HEK293 (cell line): ENCODE measurements around the gene NHLRC2.
"Not testable (repeated sequence)": the region's sequence is repeated elsewhere in the genome, so short reads cannot be mapped to it uniquely, and the experiment has no call there.

ENCODE experiments used
- CTCF ChIA-PET: fragments of 350-600 bp; formaldehyde crosslinking; extraction: SDS; loops from one replicate; lab custom pipeline; 2021; ENCODE audit warnings: antibody characterized with exemption; lab: Yijun Ruan, JAX
- POLR2A ChIA-PET: fragments of 300-600 bp; formaldehyde crosslinking; extraction: SDS; loops from one replicate; lab custom pipeline; 2020; ENCODE audit warnings: antibody characterized with exemption, inconsistent platforms; lab: Yijun Ruan, JAX
- H3K27ac ChIP-seq: fragments of 200-500 bp; sonication (Bioruptor generic); 2 replicates; pipeline ENCODE4 v1.5.1; 2014; ENCODE audit warnings: low read depth, low read length, control low read depth, inconsistent platforms; ENCODE audit errors: extremely low read depth
- H3K36me3 ChIP-seq, 2 experiments: fragments of 200-500 bp in 1 of 2; sonication (Bioruptor generic) in 1 of 2; 1 replicate in 1 of 2; 2 replicates in 1 of 2; pipeline ENCODE4 v1.5.1; 2014 to 2017; ENCODE audit warnings: inconsistent platforms in 2 of 2, low read length in 2 of 2; ENCODE audit not compliant: control insufficient read depth in 2 of 2, insufficient read depth in 1 of 2
- H3K4me1 ChIP-seq: fragments of 200-500 bp; sonication (Bioruptor generic); 2 replicates; pipeline ENCODE4 v1.5.1; 2014; ENCODE audit warnings: mild to moderate bottlenecking, low read length, inconsistent platforms; ENCODE audit not compliant: control insufficient read depth, insufficient read depth
- H3K4me3 ChIP-seq: 2 replicates; pipeline ENCODE4 v1.5.1; 2011; ENCODE audit warnings: low read depth, mild to moderate bottlenecking, control low read depth, low read length, moderate library complexity
- H3K9me3 ChIP-seq: fragments of 200-500 bp; sonication (Bioruptor generic); 2 replicates; pipeline ENCODE4 v1.5.1; 2014; ENCODE audit warnings: low read depth, low read length, inconsistent platforms; ENCODE audit not compliant: control insufficient read depth, insufficient read depth
- BCL11B ChIP-seq: fragments of 450-650 bp; formaldehyde crosslinking; IDR thresholded peaks from 2 replicates; pipeline ENCODE4 v1.5.1; 2016; ENCODE audit warnings: low read depth, missing biosample characterization, missing genetic modification characterization
- SCRT1 ChIP-seq: fragments of 450-650 bp; formaldehyde crosslinking; IDR thresholded peaks from 2 replicates; pipeline ENCODE4 v1.5.1; 2016; ENCODE audit warnings: missing biosample characterization, missing genetic modification characterization, borderline replicate concordance
- TRIM28 ChIP-seq: IDR thresholded peaks from 2 replicates; pipeline ENCODE4 v1.6.1; 2011; ENCODE audit warnings: low read length, control low read depth, borderline replicate concordance
- ZBTB1 ChIP-seq: fragments of 450-650 bp; formaldehyde crosslinking; IDR thresholded peaks from 2 replicates; pipeline ENCODE4 v1.5.1; 2016; ENCODE audit warnings: missing biosample characterization, missing genetic modification characterization
- ZBTB20 ChIP-seq: fragments of 450-650 bp; formaldehyde crosslinking; IDR thresholded peaks from 2 replicates; pipeline ENCODE4 v1.5.1; 2016; ENCODE audit warnings: missing biosample characterization, missing genetic modification characterization
- ZBTB8A ChIP-seq: fragments of 450-650 bp; formaldehyde crosslinking; IDR thresholded peaks from 2 replicates; pipeline ENCODE4 v1.5.1; 2016; ENCODE audit warnings: missing biosample characterization, missing genetic modification characterization
- ZFP37 ChIP-seq: fragments of 450-650 bp; formaldehyde crosslinking; IDR thresholded peaks from 2 replicates; pipeline ENCODE4 v1.5.1; 2016; ENCODE audit warnings: missing biosample characterization, missing genetic modification characterization
- ZNF174 ChIP-seq: fragments of 450-650 bp; formaldehyde crosslinking; IDR thresholded peaks from 2 replicates; pipeline ENCODE4 v1.5.0; 2017; ENCODE audit warnings: missing biosample characterization, mild to moderate bottlenecking, missing genetic modification characterization
- ZNF19 ChIP-seq: fragments of 450-650 bp; formaldehyde crosslinking; IDR thresholded peaks from 2 replicates; pipeline ENCODE4; 2016; ENCODE audit warnings: missing biosample characterization, missing genetic modification characterization, low read depth
- ZNF211 ChIP-seq: fragments of 450-650 bp; formaldehyde crosslinking; IDR thresholded peaks from 2 replicates; pipeline ENCODE4 v1.5.1; 2016; ENCODE audit warnings: low read depth, missing biosample characterization, missing genetic modification characterization
- ZNF426 ChIP-seq: fragments of 450-650 bp; formaldehyde crosslinking; IDR thresholded peaks from 2 replicates; pipeline ENCODE4 v1.5.1; 2017; ENCODE audit warnings: missing biosample characterization, missing genetic modification characterization, mild to moderate bottlenecking, inconsistent platforms, moderate library complexity
- ZNF548 ChIP-seq: fragments of 450-650 bp; formaldehyde crosslinking; IDR thresholded peaks from 2 replicates; pipeline ENCODE4 v1.5.1; 2016; ENCODE audit warnings: missing biosample characterization, missing genetic modification characterization
- ZNF654 ChIP-seq: fragments of 450-650 bp; formaldehyde crosslinking; IDR thresholded peaks from 2 replicates; pipeline ENCODE4 v1.5.1; 2016; ENCODE audit warnings: low read depth, missing biosample characterization, missing genetic modification characterization
- ZNF664 ChIP-seq: fragments of 450-650 bp; formaldehyde crosslinking; IDR thresholded peaks from 2 replicates; pipeline ENCODE4 v1.5.1; 2016; ENCODE audit warnings: missing biosample characterization, missing genetic modification characterization
- ZNF707 ChIP-seq: fragments of 450-650 bp; formaldehyde crosslinking; IDR thresholded peaks from 2 replicates; pipeline ENCODE4 v1.5.1; 2016; ENCODE audit warnings: missing biosample characterization, missing genetic modification characterization
- ZNF792 ChIP-seq: fragments of 450-650 bp; formaldehyde crosslinking; IDR thresholded peaks from 2 replicates; pipeline ENCODE4 v1.5.1; 2016; ENCODE audit warnings: missing biosample characterization, missing genetic modification characterization
- TF ChIP-seq, protein P1 (sequence below): fragments of 450-650 bp; formaldehyde crosslinking; IDR thresholded peaks from 2 replicates; pipeline ENCODE4 v1.5.1; 2016; ENCODE audit warnings: missing biosample characterization, missing genetic modification characterization
- TF ChIP-seq, protein P2 (sequence below): fragments of 450-650 bp; formaldehyde crosslinking; IDR thresholded peaks from 2 replicates; pipeline ENCODE4 v1.5.1; 2016; ENCODE audit warnings: missing biosample characterization, missing genetic modification characterization
- TF ChIP-seq, protein P3 (sequence below): fragments of 450-650 bp; formaldehyde crosslinking; IDR thresholded peaks from 2 replicates; pipeline ENCODE4 v1.5.1; 2016; ENCODE audit warnings: missing biosample characterization, missing genetic modification characterization
- TF ChIP-seq, protein P4 (sequence below): fragments of 450-650 bp; formaldehyde crosslinking; IDR thresholded peaks from 2 replicates; pipeline ENCODE4 v1.5.1; 2016; ENCODE audit warnings: missing biosample characterization, missing genetic modification characterization, borderline replicate concordance

NHLRC2 gene

GRCh38 chr10:113820507-113820906 is 34.0 kb upstream of the NHLRC2 start:
- Histone ChIP-seq H3K4me1 (no peaks in the 10 kb centered on the region), H3K4me3 (no peak overlapping the region), H3K27ac (no peak overlapping the region), H3K9me3 (no peaks in the 10 kb centered on the region), H3K36me3 (no peaks in the 10 kb centered on the region)
- TF ChIP-seq ZBTB1, result no peak
- no peak for TF ChIP-seq BCL11B (tag by site-specific recombination)
- no peak for TF ChIP-seq ZNF792
- no peak for TF ChIP-seq ZBTB20
- TF ChIP-seq, protein P1, sequence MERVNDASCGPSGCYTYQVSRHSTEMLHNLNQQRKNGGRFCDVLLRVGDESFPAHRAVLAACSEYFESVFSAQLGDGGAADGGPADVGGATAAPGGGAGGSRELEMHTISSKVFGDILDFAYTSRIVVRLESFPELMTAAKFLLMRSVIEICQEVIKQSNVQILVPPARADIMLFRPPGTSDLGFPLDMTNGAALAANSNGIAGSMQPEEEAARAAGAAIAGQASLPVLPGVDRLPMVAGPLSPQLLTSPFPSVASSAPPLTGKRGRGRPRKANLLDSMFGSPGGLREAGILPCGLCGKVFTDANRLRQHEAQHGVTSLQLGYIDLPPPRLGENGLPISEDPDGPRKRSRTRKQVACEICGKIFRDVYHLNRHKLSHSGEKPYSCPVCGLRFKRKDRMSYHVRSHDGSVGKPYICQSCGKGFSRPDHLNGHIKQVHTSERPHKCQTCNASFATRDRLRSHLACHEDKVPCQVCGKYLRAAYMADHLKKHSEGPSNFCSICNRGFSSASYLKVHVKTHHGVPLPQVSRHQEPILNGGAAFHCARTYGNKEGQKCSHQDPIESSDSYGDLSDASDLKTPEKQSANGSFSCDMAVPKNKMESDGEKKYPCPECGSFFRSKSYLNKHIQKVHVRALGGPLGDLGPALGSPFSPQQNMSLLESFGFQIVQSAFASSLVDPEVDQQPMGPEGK, result no peak
- TF ChIP-seq SCRT1 (tag by site-specific recombination), result no peak
- no peak for TF ChIP-seq ZNF548 (tag by site-specific recombination)
- no peak for TF ChIP-seq ZNF426 (tag by site-specific recombination)
- TF ChIP-seq ZNF174 (tag by site-specific recombination), result no peak
- TF ChIP-seq ZNF707, result no peak
- TF ChIP-seq ZFP37 (tag by site-specific recombination), result no peak
- TF ChIP-seq, protein P2, sequence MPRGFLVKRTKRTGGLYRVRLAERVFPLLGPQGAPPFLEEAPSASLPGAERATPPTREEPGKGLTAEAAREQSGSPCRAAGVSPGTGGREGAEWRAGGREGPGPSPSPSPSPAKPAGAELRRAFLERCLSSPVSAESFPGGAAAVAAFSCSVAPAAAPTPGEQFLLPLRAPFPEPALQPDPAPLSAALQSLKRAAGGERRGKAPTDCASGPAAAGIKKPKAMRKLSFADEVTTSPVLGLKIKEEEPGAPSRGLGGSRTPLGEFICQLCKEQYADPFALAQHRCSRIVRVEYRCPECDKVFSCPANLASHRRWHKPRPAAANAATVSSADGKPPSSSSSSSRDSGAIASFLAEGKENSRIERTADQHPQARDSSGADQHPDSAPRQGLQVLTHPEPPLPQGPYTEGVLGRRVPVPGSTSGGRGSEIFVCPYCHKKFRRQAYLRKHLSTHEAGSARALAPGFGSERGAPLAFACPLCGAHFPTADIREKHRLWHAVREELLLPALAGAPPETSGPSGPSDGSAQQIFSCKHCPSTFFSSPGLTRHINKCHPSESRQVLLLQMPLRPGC, result no peak
- TF ChIP-seq ZNF19 (tag by site-specific recombination), result no peak
- no peak for TF ChIP-seq TRIM28
- TF ChIP-seq, protein P3, sequence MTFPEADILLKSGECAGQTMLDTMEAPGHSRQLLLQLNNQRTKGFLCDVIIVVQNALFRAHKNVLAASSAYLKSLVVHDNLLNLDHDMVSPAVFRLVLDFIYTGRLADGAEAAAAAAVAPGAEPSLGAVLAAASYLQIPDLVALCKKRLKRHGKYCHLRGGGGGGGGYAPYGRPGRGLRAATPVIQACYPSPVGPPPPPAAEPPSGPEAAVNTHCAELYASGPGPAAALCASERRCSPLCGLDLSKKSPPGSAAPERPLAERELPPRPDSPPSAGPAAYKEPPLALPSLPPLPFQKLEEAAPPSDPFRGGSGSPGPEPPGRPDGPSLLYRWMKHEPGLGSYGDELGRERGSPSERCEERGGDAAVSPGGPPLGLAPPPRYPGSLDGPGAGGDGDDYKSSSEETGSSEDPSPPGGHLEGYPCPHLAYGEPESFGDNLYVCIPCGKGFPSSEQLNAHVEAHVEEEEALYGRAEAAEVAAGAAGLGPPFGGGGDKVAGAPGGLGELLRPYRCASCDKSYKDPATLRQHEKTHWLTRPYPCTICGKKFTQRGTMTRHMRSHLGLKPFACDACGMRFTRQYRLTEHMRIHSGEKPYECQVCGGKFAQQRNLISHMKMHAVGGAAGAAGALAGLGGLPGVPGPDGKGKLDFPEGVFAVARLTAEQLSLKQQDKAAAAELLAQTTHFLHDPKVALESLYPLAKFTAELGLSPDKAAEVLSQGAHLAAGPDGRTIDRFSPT (tag by site-specific recombination), result no peak
- ChIA-PET POLR2A (no interaction called here), CTCF (interaction anchor here (0.6 kb wide), 1 partner anchor 40 kb away, joined by 3 read pairs; no protein-coding TSS in a partner anchor)

DNA sequence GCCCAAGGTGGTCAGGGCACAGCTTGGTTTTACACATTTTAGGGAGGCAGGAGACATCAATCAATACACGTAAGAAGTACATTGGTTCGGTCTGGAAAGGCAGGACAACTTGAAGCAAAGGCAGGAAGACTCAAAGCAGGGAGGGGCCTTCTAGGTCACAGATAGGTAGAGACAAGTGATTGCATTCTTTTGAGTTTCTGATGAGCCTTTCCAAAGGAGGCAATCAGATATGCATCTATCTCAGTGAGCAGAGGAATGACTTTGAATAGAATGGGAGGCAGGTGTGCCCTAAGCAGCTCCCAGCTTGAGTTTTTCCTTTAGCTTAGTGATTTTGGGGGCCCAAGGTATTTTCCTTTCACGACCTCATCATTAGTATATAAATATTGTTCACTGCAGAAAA is 33.2 kb upstream of the NHLRC2 start:
- H3K27ac ChIP-seq, H3K9me3 ChIP-seq, H3K4me3 ChIP-seq, H3K36me3 ChIP-seq, POLR2A ChIA-PET, H3K4me1 ChIP-seq: not testable (repeated sequence)
- CTCF ChIA-PET, result interaction anchor here (1.3 kb wide), 1 partner anchor 15 kb away, joined by 4 read pairs; no protein-coding TSS in a partner anchor

DNA sequence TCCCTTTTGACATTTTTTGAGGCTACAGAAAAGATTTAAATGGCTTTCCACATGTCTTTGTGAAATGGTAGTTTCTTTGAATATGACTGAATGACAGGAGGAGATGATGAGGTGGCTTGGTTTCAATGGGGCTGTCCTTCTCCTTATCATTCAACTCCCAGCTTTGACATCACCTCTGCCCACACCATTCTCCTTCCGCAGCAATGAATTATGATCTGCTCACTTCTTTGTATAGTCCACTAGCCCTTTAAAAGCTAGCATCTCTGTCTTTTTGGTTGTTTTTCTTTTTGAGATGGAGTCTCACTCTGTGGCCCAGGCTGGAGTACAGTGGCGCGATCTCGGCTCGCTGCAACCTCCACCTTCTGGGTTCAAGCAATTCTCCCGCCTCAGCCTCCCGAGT is 32.3 kb upstream of the NHLRC2 start:
- no peaks in the 10 kb centered on the region for H3K36me3 ChIP-seq
- POLR2A ChIA-PET, result no interaction called here
- no peak overlapping the region for H3K4me3 ChIP-seq
- TF ChIP-seq ZBTB8A (tag by site-specific recombination) (no peak), ZNF654 (tag by site-specific recombination) (no peak), ZNF211 (no peak), ZNF664 (tag by site-specific recombination) (no peak)
- TF ChIP-seq, protein P4, sequence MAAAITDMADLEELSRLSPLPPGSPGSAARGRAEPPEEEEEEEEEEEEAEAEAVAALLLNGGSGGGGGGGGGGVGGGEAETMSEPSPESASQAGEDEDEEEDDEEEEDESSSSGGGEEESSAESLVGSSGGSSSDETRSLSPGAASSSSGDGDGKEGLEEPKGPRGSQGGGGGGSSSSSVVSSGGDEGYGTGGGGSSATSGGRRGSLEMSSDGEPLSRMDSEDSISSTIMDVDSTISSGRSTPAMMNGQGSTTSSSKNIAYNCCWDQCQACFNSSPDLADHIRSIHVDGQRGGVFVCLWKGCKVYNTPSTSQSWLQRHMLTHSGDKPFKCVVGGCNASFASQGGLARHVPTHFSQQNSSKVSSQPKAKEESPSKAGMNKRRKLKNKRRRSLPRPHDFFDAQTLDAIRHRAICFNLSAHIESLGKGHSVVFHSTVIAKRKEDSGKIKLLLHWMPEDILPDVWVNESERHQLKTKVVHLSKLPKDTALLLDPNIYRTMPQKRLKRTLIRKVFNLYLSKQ, result no peak
- TF ChIP-seq, all 188 proteins: peak for 0
- CTCF ChIA-PET, result interaction anchor here (0.6 to 1.3 kb wide), 3 partner anchors 9 to 27 kb away, joined by 3 to 4 read pairs (median 3); no protein-coding TSS in a partner anchor
- no peaks in the 10 kb centered on the region for H3K4me1 ChIP-seq
- H3K27ac ChIP-seq, result no peak overlapping the region
- H3K9me3 ChIP-seq, result no peaks in the 10 kb centered on the region
